Amygdala (tissue), 56 donors: ENCODE measurements around the gene ARL17A.
"Not testable (repeated sequence)": the region's sequence is repeated elsewhere in the genome, so short reads cannot be mapped to it uniquely, and the experiment has no call there.

Experiments used
- DNase-seq, 56 donors: peaks; one replicate each; lab custom pipeline; 2025; lab: John Stamatoyannopoulos, UW

ARL17A gene

DNA sequence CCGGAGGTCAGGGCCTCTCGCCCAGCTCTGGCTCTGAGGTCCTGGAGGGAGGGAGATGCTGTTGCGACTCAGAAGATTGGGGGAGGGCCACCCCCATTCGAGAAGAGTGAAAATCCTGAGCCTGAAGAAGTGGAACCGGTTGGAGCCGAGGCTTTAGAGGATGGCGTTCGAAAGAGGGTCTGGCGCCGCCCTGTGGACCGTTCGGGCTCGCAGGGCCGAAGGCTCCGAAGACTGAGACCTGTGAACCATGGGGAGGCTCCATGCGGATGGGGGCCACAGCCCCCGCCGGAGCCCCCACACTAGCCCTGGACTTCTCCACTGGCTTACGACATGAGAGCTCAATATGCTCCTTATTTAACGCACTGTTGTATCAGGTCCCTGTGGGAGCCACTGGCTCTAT lies 20.3 kb downstream of the ARL17A start:
- not testable (repeated sequence) for DNase-seq

GRCh38 chr17:46548607-46549006 lies 30.9 kb downstream of the ARL17A start:
- DNase-seq: not testable (repeated sequence)

DNA sequence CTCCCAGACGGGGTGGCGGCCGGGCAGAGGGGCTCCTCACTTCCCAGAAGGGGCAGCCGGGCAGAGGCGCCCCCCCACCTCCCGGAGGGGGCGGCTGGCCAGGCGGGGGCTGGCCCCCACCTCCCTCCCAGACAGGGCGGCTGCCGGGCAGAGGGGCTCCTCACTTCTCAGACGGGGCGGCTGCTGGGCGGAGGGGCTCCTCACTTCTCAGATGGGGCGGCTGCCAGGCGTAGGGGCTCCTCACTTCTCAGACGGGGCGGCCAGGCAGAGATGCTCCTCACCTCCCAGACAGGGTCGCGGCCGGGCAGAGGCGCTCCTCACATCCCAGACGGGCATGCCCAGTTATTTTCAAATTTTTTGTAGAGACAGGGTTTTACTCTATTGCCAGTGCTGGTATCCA lies 44.8 kb downstream of the ARL17A start:
- not testable (repeated sequence) for DNase-seq

- not testable (repeated sequence) for DNase-seq
Observed at GRCh38 chr17:46512168-46512567, 67.3 kb downstream of the ARL17A start, which contains the start of gene LRRC37A2. Gene LRRC37A2 (plus strand): TSS chr17:46512468. CDS start chr17:46512713, 245 bp downstream.

DNA sequence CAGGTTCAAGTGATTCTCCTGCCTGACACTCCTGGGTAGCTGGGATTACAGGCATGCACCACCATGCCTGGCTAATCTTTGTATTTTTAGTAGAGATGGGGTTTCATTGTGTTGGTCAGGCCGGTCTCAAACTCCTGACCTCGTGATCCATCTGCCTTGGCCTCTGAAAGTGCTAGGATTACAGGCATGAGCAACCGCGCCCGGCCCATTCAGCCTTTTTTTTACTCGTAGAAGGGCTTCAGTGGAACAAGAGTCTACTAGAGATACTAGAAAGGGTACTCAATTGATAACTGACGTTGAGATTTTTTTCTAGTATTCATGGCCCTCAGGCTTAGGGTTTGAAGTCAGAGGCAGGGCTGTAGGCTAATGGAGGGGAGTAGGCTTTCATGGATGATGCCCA lies 73.6 kb downstream of the ARL17A start:
- not testable (repeated sequence) for DNase-seq

DNA sequence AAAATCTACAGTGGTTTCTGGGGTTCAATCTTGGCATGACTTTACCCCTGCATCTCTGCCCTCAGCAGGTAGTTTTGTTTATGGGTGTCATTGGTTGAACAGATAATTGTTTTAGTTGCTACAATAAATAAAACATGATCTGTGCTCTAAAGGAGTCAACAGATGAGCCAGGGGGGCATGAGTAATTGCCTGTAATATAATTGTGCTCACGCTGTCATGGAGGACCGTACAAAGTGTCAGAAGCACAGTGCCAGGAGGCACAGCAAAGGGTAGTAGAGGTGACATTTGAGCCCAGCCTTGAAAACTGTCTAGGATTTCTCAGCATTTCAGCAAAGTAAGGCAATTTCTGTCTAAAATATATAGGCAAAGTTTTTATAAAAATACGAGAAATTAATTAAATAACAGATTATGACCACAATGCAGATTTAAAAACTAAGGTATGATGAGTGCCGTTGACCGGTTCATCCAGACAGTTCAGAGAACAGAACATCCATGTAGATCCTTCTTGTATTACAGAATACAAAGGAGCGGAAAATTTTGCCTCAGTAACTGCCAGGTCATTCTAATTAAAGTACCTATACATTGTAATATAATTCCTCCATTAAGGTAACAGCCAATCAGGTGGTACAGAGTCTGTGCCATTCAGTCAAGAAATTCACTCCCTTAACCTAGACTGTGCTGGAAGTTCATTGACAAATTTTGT lies 79.9 kb downstream of the ARL17A start:
- DNase-seq: not testable (repeated sequence)

GRCh38 chr17:46492021-46492420 lies 87.5 kb downstream of the ARL17A start:
- not testable (repeated sequence) for DNase-seq

GRCh38 chr17:46481310-46481709 lies 98.2 kb downstream of the ARL17A start:
- not testable (repeated sequence) for DNase-seq

GRCh38 chr17:46478823-46479222 lies 100.7 kb downstream of the ARL17A start:
- DNase-seq: not testable (repeated sequence)

GRCh38 chr17:46475583-46475982 lies 103.9 kb downstream of the ARL17A start:
- not testable (repeated sequence) for DNase-seq

DNA sequence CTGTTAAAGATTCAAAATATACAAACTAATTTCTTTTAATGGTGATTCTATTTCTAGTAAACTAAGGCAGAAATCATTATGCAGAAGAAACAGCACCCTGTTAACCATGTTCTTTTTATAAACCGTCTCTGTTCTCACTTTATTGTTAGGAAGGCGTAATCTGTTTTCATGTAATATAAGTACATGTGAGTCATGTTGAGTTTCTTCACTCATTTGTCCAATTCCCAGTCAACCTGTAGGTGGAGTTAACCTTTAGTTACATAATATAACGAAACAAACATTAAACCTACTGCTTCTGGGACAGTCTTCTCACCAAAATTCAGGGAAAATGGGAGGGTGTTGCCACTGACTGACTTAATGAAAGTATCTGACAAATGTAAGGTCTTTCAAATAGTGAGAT lies 105.0 kb downstream of the ARL17A start:
- DNase-seq: not testable (repeated sequence)

DNA sequence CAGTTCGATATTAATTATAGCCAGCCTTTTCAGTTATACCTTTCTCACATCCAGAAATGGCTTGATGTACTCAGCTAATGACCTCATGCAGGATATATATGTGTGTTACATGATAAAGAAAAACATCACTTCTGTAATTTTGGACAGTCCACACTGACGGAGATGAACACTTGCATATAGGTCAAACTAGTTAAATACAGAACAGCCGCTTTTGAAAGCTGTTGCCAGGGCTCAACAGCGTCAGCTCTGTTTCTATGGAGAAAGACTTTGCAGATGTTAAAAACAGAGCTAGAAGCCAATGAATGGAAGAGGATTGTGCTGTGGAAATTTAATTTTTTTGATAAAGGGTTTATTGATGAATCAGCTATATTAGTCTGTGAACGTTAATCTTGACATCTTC lies 111.9 kb downstream of the ARL17A start:
- DNase-seq: not testable (repeated sequence)
